ENCODE results near the gene IFRD2. TPM values are rescaled to one million over a fixed set of nuclear protein-coding genes. Genes with fewer than 3 reads are reported as not detected.

The IFRD2 gene
- total and polyA plus RNA-seq, 2 experiments from 2014 or later: 80.8 to 91.5 TPM

DNA sequence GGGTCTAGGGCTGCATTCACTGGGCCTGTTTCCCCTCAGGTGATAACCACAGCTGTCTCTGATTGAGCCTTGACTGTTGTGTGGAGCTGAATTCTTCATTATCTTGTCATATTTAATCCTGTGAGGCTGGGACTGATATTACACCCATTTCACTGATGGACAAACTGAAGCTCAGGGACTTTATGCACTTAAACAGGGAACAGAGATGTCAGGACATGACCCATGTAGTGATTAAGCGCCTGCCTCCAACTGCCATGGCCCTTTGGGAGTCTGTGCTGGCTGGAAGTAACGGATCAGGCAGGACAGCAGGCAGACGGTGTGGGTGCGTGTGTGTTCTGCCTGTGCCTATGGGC, 48.7 kb downstream of the IFRD2 start:
- Histone ChIP-seq H3K79me2 (replicated peaks; ENCODE audit: insufficient read depth) (peaks cover 90% of the 10 kb centered on the region), H3K36me3 (ENCODE audit: insufficient read depth) (no peaks in the 10 kb centered on the region), H3K4me1 (ENCODE audit: insufficient read depth) (peaks cover 72% of the 10 kb centered on the region), H3K27me3 (ENCODE audit: insufficient read depth) (no peaks in the 10 kb centered on the region), H4K20me1 (replicated peaks; ENCODE audit: insufficient read depth) (peaks cover 38% of the 10 kb centered on the region), H3K9me2 (ENCODE audit: insufficient read depth) (no peaks in the 10 kb centered on the region), H3K27ac (ENCODE audit: low read depth) (peak overlapping the region; percentile 55; the same call in 1 of the 2 replicates), H2AFZ (no peak overlapping the region), H3F3A (replicated peaks; ENCODE audit: low read depth) (peaks cover 22% of the 10 kb centered on the region), H3K4me3 (no peak overlapping the region), H3K4me2 (peak overlapping the region; percentile 84; the same call in 1 of the 2 replicates)
- TF ChIP-seq, protein P1, sequence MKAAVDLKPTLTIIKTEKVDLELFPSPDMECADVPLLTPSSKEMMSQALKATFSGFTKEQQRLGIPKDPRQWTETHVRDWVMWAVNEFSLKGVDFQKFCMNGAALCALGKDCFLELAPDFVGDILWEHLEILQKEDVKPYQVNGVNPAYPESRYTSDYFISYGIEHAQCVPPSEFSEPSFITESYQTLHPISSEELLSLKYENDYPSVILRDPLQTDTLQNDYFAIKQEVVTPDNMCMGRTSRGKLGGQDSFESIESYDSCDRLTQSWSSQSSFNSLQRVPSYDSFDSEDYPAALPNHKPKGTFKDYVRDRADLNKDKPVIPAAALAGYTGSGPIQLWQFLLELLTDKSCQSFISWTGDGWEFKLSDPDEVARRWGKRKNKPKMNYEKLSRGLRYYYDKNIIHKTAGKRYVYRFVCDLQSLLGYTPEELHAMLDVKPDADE (IDR thresholded peaks at IDR 0.05): no peak
- no peak for TF ChIP-seq JUNB (IDR thresholded peaks at IDR 0.05; ENCODE audit: unreplicated experiment)
- TF ChIP-seq EZH2phosphoT487 (IDR thresholded peaks at IDR 0.05; ENCODE audit: unreplicated experiment): no peak
- no peak for TF ChIP-seq ZNF331 (CRISPR knock-in tag; IDR thresholded peaks at IDR 0.05; ENCODE audit: low read depth)
- no peak for TF ChIP-seq POLR2AphosphoS5 (IDR thresholded peaks at IDR 0.05; ENCODE audit: low read depth)
- TF ChIP-seq STAT1 (IDR thresholded peaks at IDR 0.05; ENCODE audit: unreplicated experiment): no peak
- TF ChIP-seq EZH2 (IDR thresholded peaks at IDR 0.05; ENCODE audit: low read depth, unreplicated experiment): no peak
- TF ChIP-seq, protein P2, sequence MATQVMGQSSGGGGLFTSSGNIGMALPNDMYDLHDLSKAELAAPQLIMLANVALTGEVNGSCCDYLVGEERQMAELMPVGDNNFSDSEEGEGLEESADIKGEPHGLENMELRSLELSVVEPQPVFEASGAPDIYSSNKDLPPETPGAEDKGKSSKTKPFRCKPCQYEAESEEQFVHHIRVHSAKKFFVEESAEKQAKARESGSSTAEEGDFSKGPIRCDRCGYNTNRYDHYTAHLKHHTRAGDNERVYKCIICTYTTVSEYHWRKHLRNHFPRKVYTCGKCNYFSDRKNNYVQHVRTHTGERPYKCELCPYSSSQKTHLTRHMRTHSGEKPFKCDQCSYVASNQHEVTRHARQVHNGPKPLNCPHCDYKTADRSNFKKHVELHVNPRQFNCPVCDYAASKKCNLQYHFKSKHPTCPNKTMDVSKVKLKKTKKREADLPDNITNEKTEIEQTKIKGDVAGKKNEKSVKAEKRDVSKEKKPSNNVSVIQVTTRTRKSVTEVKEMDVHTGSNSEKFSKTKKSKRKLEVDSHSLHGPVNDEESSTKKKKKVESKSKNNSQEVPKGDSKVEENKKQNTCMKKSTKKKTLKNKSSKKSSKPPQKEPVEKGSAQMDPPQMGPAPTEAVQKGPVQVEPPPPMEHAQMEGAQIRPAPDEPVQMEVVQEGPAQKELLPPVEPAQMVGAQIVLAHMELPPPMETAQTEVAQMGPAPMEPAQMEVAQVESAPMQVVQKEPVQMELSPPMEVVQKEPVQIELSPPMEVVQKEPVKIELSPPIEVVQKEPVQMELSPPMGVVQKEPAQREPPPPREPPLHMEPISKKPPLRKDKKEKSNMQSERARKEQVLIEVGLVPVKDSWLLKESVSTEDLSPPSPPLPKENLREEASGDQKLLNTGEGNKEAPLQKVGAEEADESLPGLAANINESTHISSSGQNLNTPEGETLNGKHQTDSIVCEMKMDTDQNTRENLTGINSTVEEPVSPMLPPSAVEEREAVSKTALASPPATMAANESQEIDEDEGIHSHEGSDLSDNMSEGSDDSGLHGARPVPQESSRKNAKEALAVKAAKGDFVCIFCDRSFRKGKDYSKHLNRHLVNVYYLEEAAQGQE (IDR thresholded peaks at IDR 0.05; ENCODE audit: unreplicated experiment): no peak
- TF ChIP-seq ZNF114 (CRISPR knock-in tag; IDR thresholded peaks at IDR 0.05): no peak
- no peak for TF ChIP-seq ZNF462 (CRISPR knock-in tag; IDR thresholded peaks at IDR 0.05)
- TF ChIP-seq NANOG (IDR thresholded peaks at IDR 0.05; ENCODE audit: borderline replicate concordance): no peak
- TF ChIP-seq CREB1 (CRISPR knock-in tag; IDR thresholded peaks at IDR 0.05; ENCODE audit: low read depth): no peak
- no peak for ATAC-seq
- Mint-ChIP-seq H3K4me1 (peaks cover 84% of the 10 kb centered on the region), H3K4me3 (no peak overlapping the region), H3K27me3 (ENCODE audit: insufficient read depth, low read depth, poor library complexity) (peaks cover 18% of the 10 kb centered on the region), H3K36me3 (ENCODE audit: low read depth) (peaks cover 15% of the 10 kb centered on the region), H3K27ac (peak overlapping the region; percentile 80), H3K9me3 (no peaks in the 10 kb centered on the region)
- DNase-seq (ENCODE audit: low spot score): no peak

Data from GM23338 (cell line).